H9 (cell line): ENCODE data around the gene TNFAIP2. TPM values are rescaled to one million over a fixed set of nuclear protein-coding genes. Genes with fewer than 3 reads are reported as not detected.

ENCODE experiments used
- DNase-seq: peaks from one replicate; pipeline ENCODE4 v3.0.0-alpha.2; 2017
- H2AFZ ChIP-seq: one replicate; pipeline ENCODE4 v1.6.1; 2013; ENCODE audit warnings: mild to moderate bottlenecking, low read length, control low read depth, moderate library complexity
- H2AK5ac ChIP-seq: 2 replicates; pipeline ENCODE4 v1.6.1; 2013; ENCODE audit warnings: low read length, control low read depth, mixed read lengths; ENCODE audit not compliant: insufficient read length
- H2BK120ac ChIP-seq: one replicate; pipeline ENCODE4 v1.6.1; 2013; ENCODE audit warnings: low read depth, mild to moderate bottlenecking, low read length, control low read depth, inconsistent platforms; ENCODE audit not compliant: poor library complexity, severe bottlenecking
- H2BK12ac ChIP-seq: 2 replicates; pipeline ENCODE4 v1.6.1; 2013; ENCODE audit warnings: low read length, control low read depth, mixed read lengths, low read depth; ENCODE audit not compliant: insufficient read length
- H2BK15ac ChIP-seq: 2 replicates; pipeline ENCODE4 v1.6.1; 2013; ENCODE audit warnings: low read depth, low read length, control low read depth
- H2BK20ac ChIP-seq: one replicate; pipeline ENCODE4 v1.6.1; 2013; ENCODE audit warnings: low read depth, mild to moderate bottlenecking, low read length, control low read depth, inconsistent platforms; ENCODE audit not compliant: poor library complexity, severe bottlenecking
- H2BK5ac ChIP-seq: 2 replicates; pipeline ENCODE4 v1.6.1; 2013; ENCODE audit warnings: low read length, control low read depth, mixed read lengths; ENCODE audit not compliant: insufficient read length
- H3K14ac ChIP-seq: 2 replicates; pipeline ENCODE4 v1.6.1; 2013; ENCODE audit warnings: low read length, control low read depth; ENCODE audit not compliant: insufficient read depth
- H3K18ac ChIP-seq: 2 replicates; pipeline ENCODE4 v1.6.1; 2013; ENCODE audit warnings: low read depth, mild to moderate bottlenecking, mixed read lengths, low read length, control low read depth; ENCODE audit not compliant: insufficient read length
- H3K23ac ChIP-seq: 2 replicates; pipeline ENCODE4 v1.6.1; 2013; ENCODE audit warnings: low read length, control low read depth, mixed read lengths, low read depth; ENCODE audit not compliant: insufficient read length
- H3K23me2 ChIP-seq: 2 replicates; pipeline ENCODE4 v1.6.1; 2013; ENCODE audit warnings: low read depth, mild to moderate bottlenecking, mixed read lengths, low read length, control low read depth; ENCODE audit not compliant: insufficient read length, poor library complexity, severe bottlenecking
- H3K27ac ChIP-seq: 2 replicates; pipeline ENCODE4 v1.5.1; 2013; ENCODE audit warnings: low read length, control low read depth, mixed read lengths, low read depth; ENCODE audit not compliant: insufficient read length
- H3K27me3 ChIP-seq: 2 replicates; pipeline ENCODE4 v1.6.1; 2013; ENCODE audit warnings: low read length, control low read depth, inconsistent platforms; ENCODE audit not compliant: insufficient read depth
- H3K4ac ChIP-seq: 2 replicates; pipeline ENCODE4 v1.6.1; 2013; ENCODE audit warnings: low read depth, mild to moderate bottlenecking, control low read depth, inconsistent platforms, low read length, moderate library complexity
- H3K4me1 ChIP-seq: 2 replicates; pipeline ENCODE4 v1.6.1; 2013; ENCODE audit warnings: low read length, control low read depth, inconsistent platforms; ENCODE audit not compliant: insufficient read depth
- H3K4me2 ChIP-seq: 2 replicates; pipeline ENCODE4 v1.6.1; 2013; ENCODE audit warnings: low read length, control low read depth, mixed read lengths; ENCODE audit not compliant: insufficient read length, insufficient read depth
- H3K56ac ChIP-seq: 2 replicates; pipeline ENCODE4 v1.6.1; 2013; ENCODE audit warnings: low read depth, mild to moderate bottlenecking, mixed read lengths, low read length, control low read depth; ENCODE audit not compliant: insufficient read length
- H3K79me1 ChIP-seq: 2 replicates; pipeline ENCODE4 v1.6.1; 2013; ENCODE audit warnings: low read depth, mild to moderate bottlenecking, moderate library complexity, low read length, control low read depth, inconsistent platforms; ENCODE audit not compliant: insufficient read depth, poor library complexity, severe bottlenecking
- H3K79me2 ChIP-seq: 2 replicates; pipeline ENCODE4 v1.6.1; 2013; ENCODE audit warnings: low read length, control low read depth, inconsistent platforms; ENCODE audit not compliant: insufficient read depth
- H3K9ac ChIP-seq: 2 replicates; pipeline ENCODE4 v1.6.1; 2013; ENCODE audit warnings: low read length, control low read depth, mixed read lengths; ENCODE audit not compliant: insufficient read length; ENCODE audit errors: extremely low read depth
- H3K9me3 ChIP-seq: one replicate; pipeline ENCODE4 v1.6.1; 2013; ENCODE audit warnings: low read depth, low read length, inconsistent platforms; ENCODE audit not compliant: control insufficient read depth
- H3T11ph ChIP-seq: one replicate; pipeline ENCODE4 v1.6.1; 2013; ENCODE audit warnings: mild to moderate bottlenecking, low read length, control low read depth, inconsistent platforms
- H4K20me1 ChIP-seq: one replicate; pipeline ENCODE4 v1.6.1; 2013; ENCODE audit not compliant: control insufficient read depth, insufficient read length, insufficient read depth
- H4K5ac ChIP-seq: 2 replicates; pipeline ENCODE4 v1.6.1; 2013; ENCODE audit warnings: low read depth, mild to moderate bottlenecking, mixed read lengths, low read length, control low read depth; ENCODE audit not compliant: insufficient read length
- H4K8ac ChIP-seq: replicated peaks from 2 replicates; pipeline ENCODE4 v1.6.1; 2013; ENCODE audit warnings: low read length, control low read depth, mixed read lengths, low read depth; ENCODE audit not compliant: insufficient read length
- H4K91ac ChIP-seq: 2 replicates; pipeline ENCODE4 v1.6.1; 2013; ENCODE audit warnings: low read depth, mild to moderate bottlenecking, moderate library complexity, mixed read lengths, low read length, control low read depth; ENCODE audit not compliant: insufficient read length
- H3K27ac Mint-ChIP-seq, 3 experiments: 2 replicates in 2 of 3; 3 replicates in 1 of 3; pipeline ENCODE4 v1.8.0; 2020 to 2021; ENCODE audit warnings: mixed read lengths in 3 of 3, mild to moderate bottlenecking in 1 of 3, moderate library complexity in 1 of 3
- H3K27me3 Mint-ChIP-seq: 2 replicates; pipeline ENCODE4 v1.8.0; 2021; ENCODE audit warnings: low read depth, mild to moderate bottlenecking, moderate library complexity, mixed read lengths
- H3K36me3 Mint-ChIP-seq, 3 experiments: 2 replicates in 2 of 3; 3 replicates in 1 of 3; pipeline ENCODE4 v1.8.0; 2020 to 2021; ENCODE audit warnings: low read depth in 3 of 3, mixed read lengths in 3 of 3; ENCODE audit not compliant: insufficient read depth in 1 of 3
- H3K4me1 Mint-ChIP-seq, 2 experiments: 2 replicates each; pipeline ENCODE4 v1.8.0; 2020; ENCODE audit warnings: mixed read lengths in 2 of 2
- H3K4me3 Mint-ChIP-seq, 2 experiments: 2 replicates in 1 of 2; 3 replicates in 1 of 2; pipeline ENCODE4 v1.8.0; 2020 to 2021; ENCODE audit warnings: mild to moderate bottlenecking in 2 of 2, mixed read lengths in 2 of 2, moderate library complexity in 1 of 2
- H3K9me3 Mint-ChIP-seq, 2 experiments: 2 replicates in 1 of 2; 3 replicates in 1 of 2; pipeline ENCODE4 v1.8.0; 2020; ENCODE audit warnings: mild to moderate bottlenecking in 2 of 2, mixed read lengths in 2 of 2, moderate library complexity in 1 of 2
- WGBS: extraction: QIAGEN DNeasy Blood & Tissue Kit; methylation state at CpG from one replicate; pipeline ENCODE4 v1.1.7; 2013; ENCODE audit warnings: missing lambda C conversion rate, low lambda C conversion rate, mixed read lengths; ENCODE audit not compliant: insufficient read length; ENCODE audit errors: extremely low coverage; 5-methylcytosine and 5-hydroxymethylcytosine counted together
- total RNA-seq: library from RNA; stranded (reverse); gene quantifications from 2 replicates; pipeline ENCODE4 v1.2.1, GENCODE V29; 2021
- TF ChIP-seq, protein P1 (sequence below): fragments of 200-600 bp; sonication (generic); conservative IDR thresholded peaks from 3 replicates; pipeline ENCODE4 v1.8.0; 2021; ENCODE audit warnings: antibody characterized with exemption, mild to moderate bottlenecking

The TNFAIP2 gene
- total RNA-seq, 1 experiment from 2014 or later, result 29.3 TPM

DNA sequence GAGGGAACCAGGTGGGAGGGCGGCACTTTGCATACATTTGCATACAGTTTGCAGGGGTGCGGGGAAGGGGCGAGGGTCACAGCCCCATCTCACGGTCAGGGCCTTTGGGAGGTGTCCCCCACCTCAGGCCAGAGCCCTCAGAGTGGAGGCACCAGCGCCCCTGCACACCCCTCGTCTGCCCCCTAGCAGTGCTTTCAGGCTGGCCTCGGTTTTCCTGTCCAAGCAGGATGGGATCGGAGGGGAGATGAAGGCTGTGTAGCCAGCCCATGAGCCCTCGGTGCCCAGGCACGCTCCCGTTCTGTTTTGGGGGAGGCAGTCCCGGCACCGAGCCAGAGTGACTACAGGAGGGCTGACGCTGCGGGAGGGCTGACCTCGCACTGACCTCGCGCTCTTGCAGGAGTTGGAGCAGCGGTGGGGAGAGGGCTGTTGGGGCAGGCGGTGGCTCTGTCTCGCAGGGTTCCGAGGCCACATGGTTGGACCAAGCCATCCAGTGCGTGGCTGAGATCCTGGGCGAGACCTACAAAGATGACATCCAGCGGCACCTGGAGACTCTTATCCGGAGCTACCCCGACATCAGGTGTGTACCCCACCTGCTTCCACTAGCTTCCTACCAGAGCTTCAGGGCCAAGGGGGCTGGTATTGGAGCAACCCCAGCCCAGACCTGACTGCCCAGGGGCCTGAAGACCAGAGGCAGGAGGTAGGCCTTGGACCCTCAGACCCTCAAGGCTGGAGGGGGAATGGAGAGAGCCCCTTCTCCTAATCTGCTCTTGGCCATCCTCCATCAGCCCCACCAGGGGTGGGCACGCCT is 15.1 kb upstream of the TNFAIP2 start:
- H3K9me3 Mint-ChIP-seq, result no peaks in the 10 kb centered on the region
- no peak for DNase-seq
- H4K5ac ChIP-seq, result no peak overlapping the region
- peaks cover 4% of the 10 kb centered on the region for H3K23me2 ChIP-seq
- no peaks in the 10 kb centered on the region for H3K79me2 ChIP-seq
- H3K27ac ChIP-seq, result no peak overlapping the region
- H4K8ac ChIP-seq, result no peak overlapping the region
- no peak overlapping the region for H4K91ac ChIP-seq
- no peak overlapping the region for H3K9ac ChIP-seq
- no peaks in the 10 kb centered on the region for H3K27me3 ChIP-seq
- no peak overlapping the region for H2AFZ ChIP-seq
- H3K18ac ChIP-seq, result peak overlapping the region; percentile 11
- no peak overlapping the region for H3K4ac ChIP-seq
- H2BK20ac ChIP-seq, result no peak overlapping the region
- H3K9me3 ChIP-seq, result no peaks in the 10 kb centered on the region
- TF ChIP-seq, protein P1, sequence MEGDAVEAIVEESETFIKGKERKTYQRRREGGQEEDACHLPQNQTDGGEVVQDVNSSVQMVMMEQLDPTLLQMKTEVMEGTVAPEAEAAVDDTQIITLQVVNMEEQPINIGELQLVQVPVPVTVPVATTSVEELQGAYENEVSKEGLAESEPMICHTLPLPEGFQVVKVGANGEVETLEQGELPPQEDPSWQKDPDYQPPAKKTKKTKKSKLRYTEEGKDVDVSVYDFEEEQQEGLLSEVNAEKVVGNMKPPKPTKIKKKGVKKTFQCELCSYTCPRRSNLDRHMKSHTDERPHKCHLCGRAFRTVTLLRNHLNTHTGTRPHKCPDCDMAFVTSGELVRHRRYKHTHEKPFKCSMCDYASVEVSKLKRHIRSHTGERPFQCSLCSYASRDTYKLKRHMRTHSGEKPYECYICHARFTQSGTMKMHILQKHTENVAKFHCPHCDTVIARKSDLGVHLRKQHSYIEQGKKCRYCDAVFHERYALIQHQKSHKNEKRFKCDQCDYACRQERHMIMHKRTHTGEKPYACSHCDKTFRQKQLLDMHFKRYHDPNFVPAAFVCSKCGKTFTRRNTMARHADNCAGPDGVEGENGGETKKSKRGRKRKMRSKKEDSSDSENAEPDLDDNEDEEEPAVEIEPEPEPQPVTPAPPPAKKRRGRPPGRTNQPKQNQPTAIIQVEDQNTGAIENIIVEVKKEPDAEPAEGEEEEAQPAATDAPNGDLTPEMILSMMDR, result no peak
- peaks cover 6% of the 10 kb centered on the region for H3K4me1 ChIP-seq
- no peak overlapping the region for H2BK15ac ChIP-seq
- no peak overlapping the region for H3K4me2 ChIP-seq
- H3K79me1 ChIP-seq, result no peaks in the 10 kb centered on the region
- H4K20me1 ChIP-seq, result no peaks in the 10 kb centered on the region
- H3K23ac ChIP-seq, result no peak overlapping the region
- H3T11ph ChIP-seq, result no peak overlapping the region
- peaks cover 36% of the 10 kb centered on the region for H3K27me3 Mint-ChIP-seq
- no peak overlapping the region; a peak in 1 of 5 replicates for H3K4me3 Mint-ChIP-seq
- H2BK120ac ChIP-seq, result no peak overlapping the region
- peaks cover 32 to 51% of the 10 kb centered on the region in 2 experiments for H3K4me1 Mint-ChIP-seq
- H3K36me3 Mint-ChIP-seq, result no peaks in the 10 kb centered on the region; a peak in 1 of 7 replicates
- no peak overlapping the region for H2AK5ac ChIP-seq
- H3K27ac Mint-ChIP-seq, result no peak overlapping the region; a peak in 1 of 7 replicates
- no peak overlapping the region for H3K14ac ChIP-seq
- no peak overlapping the region for H3K56ac ChIP-seq
- no CpG with 5 or more reads among the region's 28 CpGs for WGBS
- H2BK12ac ChIP-seq, result no peak overlapping the region
- no peak overlapping the region for H2BK5ac ChIP-seq
